ENCODE data around the gene PPARG.
"Not testable (repeated sequence)": the region's sequence is repeated elsewhere in the genome, so short reads cannot be mapped to it uniquely, and the experiment has no call there.

Gene PPARG

DNA sequence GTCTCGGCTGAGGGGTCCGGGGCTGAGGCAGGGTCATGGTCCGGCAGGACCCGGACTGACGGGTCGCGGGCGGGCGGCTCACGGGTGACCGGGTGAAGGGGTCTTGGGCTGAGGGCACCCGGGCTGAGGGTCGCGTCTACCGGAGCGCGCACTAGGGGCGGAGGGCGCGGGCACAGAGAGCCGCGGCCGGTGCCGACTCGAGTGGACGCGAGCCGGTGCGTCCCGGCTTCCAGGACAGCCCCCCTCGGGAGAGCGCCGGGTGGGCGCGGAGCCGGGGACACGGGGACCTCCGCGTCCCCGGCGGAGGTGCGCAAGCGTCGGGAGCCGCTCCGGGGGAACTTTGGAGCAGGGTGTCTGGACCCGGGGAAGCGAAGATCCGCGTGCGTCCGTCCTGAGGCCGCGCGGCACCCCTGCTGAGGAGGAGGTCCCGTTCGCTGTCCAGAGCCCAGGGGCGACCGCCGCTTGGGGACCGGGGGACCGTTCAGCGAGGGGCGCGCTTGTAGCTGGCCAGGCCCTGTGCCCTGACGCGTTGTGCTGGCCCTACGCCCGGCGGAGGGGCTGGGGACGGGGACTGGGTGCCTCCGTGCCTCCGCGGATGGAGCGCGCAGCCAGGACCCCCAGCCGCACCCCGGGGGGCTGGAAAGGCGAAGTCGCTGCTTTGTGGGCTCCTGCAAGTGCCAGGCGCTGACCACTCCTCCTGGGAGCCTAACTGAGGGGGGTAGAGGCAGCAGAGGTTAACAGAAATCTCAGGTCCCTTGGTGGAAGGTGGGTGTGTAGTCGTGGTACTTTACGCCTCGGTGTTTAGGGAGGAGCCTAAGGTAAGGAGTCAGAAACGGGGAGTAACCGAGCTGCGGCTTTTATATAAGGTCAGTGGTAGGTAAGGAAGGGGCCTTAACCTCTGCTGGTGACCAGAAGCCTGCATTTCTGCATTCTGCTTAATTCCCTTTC, at the start of gene PPARG:
PPARG (plus strand) TSS at position 889 of the 948 bp plus-strand sequence. CDS start 90,642 bp downstream, outside the sequence.
- no peak for DNase-seq (ENCODE audit: low read depth in 2 of 3, low spot score in 1 of 3)

GRCh38 chr3:12239301-12239700, 49.6 kb upstream of the PPARG start:
- DNase-seq (ENCODE audit: low read depth in 2 of 3, low spot score in 1 of 3), result no peak

DNA sequence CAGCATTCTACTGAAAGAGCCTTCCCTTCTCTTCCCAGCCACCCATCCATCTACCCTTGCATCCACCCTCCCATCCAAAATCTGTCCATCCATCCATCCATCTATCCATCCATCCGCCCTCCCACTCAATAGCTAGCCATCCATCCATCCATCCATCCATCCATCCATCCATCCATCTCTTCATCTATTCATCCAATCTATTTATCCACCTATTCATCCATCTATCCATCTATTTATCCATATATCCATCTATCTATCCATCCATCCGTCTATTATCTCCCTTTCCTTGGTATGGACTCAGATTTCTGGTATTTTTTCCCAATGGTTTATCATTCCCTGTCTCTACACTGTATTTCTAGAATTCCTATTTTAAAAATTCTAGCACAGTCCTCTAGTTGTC, 46.1 kb upstream of the PPARG start:
- no peak for DNase-seq (ENCODE audit: low read depth in 2 of 3, low spot score in 1 of 3)

GRCh38 chr3:12246497-12247163, 42.2 kb upstream of the PPARG start:
- no peak for DNase-seq (ENCODE audit: low read depth in 2 of 3, low spot score in 1 of 3)

- DNase-seq (ENCODE audit: low read depth in 2 of 3, low spot score in 1 of 3), result no peak
Observed at GRCh38 chr3:12247411-12247810, 41.5 kb upstream of the PPARG start.

DNA sequence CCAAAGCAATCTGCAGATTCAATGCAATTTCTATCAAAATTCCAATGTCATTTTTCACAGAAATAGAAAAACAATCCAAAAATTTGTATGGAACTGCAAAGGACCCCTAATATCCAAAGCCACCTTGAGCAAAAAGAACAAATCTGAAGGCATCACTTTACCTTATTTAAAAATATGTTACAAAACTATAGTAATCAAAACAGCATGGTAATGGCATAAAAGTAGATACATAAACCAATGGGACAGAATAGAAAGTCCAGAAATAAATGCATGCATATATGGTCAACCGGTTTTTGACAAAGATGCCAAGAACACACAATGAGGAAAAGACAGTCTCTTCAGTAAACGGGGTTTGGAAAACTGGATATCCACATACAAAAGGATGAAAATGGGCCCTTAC, 39.4 kb upstream of the PPARG start:
- DNase-seq (ENCODE audit: low read depth in 2 of 3, low spot score in 1 of 3), result no peak

GRCh38 chr3:12252889-12253288, 36.0 kb upstream of the PPARG start:
- no peak for DNase-seq (ENCODE audit: low read depth in 2 of 3, low spot score in 1 of 3)

DNA sequence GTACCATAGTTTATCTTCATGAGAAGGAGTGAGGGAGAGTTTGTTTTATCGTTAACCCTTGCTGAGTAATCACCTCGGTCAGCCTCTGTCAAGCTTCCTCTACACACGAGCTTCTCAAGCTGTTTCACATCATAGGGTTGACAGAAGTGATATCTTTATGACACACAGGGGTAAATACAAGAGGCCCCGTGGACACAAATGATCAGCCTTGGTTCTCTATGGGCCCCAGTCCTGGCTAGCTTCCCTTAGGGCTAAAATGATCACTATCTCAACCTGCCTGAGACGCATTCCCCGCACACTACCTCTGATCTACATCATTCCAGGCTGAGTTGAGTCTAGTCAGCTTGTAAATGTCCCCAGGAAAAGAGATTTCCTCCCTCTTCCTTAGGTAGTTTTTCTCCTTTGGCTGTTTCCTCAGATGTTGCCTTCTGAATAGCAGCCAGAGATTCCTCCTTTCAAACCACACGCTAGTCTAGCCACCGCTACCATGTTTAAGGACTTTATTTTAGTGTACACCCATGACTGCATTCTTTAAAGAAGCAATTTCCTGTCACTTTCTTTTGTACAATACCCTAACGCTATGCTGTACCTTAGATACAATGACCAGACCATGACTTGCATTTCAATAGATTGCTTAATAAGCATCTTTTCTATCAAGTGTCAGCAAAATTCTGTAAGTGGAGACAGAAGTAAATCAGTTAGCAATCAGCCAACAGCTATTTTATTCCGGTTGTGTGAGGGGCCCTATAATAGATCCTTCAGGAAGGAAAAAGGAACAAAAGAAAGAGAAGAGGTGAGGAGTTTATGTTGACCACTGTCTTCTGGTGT, 35.1 kb upstream of the PPARG start:
- no peak for DNase-seq (ENCODE audit: low read depth in 2 of 3, low spot score in 1 of 3)

DNA sequence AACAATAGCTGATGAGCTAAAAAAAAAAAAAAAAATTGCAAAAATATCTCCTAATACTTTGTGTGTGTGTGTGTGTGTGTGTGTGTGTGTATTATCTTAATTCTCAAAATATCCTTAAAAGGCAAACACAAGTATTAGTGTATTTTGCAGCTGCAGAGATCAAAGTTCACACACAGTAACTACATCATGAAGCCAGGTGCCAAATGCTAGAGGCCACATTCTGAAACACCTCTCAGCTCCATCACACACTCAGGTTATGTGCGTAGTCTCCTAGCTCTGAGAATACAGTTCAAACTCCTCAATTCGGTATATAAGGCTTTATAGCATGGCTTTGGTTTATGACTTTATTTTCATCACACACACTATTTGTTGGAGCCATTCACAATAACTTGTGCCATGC, 33.5 kb upstream of the PPARG start:
- no peak for DNase-seq (ENCODE audit: low read depth in 2 of 3, low spot score in 1 of 3)

GRCh38 chr3:12258911-12259310, 30.0 kb upstream of the PPARG start:
- no peak for DNase-seq (ENCODE audit: low read depth in 2 of 3, low spot score in 1 of 3)

DNA sequence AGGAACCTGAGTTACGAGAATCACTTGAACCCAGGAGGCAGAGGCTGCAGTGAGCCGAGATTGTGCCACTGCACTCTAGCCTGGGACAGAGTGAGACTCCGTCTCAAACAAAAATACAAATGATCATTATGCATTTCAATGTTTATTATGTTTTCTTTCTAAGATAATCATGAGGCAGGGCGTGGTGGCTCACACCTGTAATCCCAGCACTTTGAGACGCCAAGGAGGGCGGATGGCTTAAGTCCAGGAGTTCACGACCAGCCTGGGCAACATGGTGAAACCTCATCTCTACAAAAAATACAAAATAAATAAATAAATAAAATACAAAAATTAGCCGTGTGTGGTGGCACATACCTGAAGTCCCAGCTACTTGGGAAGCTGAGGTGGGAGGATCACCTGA, 26.7 kb upstream of the PPARG start:
- DNase-seq (ENCODE audit: low read depth in 2 of 3, low spot score in 1 of 3), result not testable (repeated sequence)

DNA sequence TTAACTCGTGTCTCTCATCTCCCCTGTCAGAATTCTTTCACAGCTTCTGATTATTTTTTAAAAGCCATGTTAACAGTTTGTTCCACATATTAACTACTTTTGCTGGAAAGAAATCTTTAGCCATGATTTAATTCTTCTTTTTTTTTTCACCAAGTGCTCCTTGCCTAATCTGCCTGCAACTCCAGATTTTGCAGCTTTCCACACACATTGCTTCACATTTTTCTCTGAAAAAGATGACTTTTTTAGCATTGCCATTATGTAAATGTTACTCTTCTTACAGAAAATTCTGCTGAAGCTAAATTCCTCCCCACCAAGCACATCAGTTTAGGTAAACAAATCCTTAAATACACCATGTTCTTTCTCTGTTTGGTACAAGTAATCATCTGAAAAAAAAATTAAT, 23.4 kb upstream of the PPARG start:
- no peak for DNase-seq (ENCODE audit: low read depth in 2 of 3, low spot score in 1 of 3)

DNA sequence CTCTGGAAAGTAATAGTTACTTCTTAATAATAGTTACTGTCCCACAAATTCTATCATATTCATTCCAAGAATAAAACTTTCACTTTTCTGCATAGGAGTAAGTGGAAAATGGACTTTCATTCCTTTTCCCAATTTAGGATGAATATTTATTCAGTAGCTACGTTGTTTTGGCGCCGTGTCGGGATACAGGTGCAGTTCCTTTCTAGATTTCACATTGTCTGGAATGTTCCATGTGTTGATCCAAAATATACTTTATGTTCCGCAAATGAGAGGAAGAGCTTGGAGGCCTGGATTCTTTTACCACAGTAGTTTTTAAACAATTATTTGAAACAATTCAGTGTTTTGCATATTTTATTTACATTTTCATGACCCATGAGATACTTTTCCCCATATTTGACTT, 22.8 kb upstream of the PPARG start:
- DNase-seq (ENCODE audit: low read depth in 2 of 3, low spot score in 1 of 3), result no peak

GRCh38 chr3:12267376-12268030, 21.4 kb upstream of the PPARG start:
- no peak for DNase-seq (ENCODE audit: low read depth in 2 of 3, low spot score in 1 of 3)

DNA sequence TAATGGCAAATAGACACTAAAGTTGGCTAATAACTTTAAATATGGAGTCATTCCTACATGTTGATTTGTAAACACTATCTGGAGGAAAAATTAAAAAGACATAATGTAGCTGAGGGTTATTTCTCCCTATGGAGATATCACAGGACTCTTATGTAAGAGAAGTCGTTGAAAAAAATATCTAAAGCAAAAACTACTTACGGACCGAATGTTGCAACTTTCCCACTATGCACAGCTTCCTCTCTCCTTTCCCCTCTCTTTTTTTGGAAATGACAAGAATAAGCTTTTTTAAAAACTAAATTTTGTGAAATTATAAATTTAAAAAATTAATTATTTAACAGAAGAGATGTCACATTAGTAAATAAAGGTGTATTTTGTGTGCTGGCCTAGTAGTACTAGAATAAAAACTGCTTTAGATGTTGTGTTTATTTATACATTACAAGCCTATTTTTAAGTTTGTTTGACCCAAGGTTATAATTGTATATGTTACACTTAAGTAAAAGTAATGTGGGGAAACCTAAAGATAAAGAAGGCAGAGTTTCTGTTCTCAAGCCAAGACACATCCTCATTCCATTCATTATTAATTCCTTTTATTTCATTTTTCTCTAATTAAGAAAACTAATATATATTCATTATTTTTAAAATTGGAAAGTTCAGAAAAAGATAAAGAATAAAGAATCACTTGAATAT, 20.7 kb upstream of the PPARG start:
- DNase-seq (ENCODE audit: low read depth in 2 of 3, low spot score in 1 of 3), result no peak

- DNase-seq (ENCODE audit: low read depth in 2 of 3, low spot score in 1 of 3), result no peak
Observed at GRCh38 chr3:12270976-12271375, 17.9 kb upstream of the PPARG start.

DNA sequence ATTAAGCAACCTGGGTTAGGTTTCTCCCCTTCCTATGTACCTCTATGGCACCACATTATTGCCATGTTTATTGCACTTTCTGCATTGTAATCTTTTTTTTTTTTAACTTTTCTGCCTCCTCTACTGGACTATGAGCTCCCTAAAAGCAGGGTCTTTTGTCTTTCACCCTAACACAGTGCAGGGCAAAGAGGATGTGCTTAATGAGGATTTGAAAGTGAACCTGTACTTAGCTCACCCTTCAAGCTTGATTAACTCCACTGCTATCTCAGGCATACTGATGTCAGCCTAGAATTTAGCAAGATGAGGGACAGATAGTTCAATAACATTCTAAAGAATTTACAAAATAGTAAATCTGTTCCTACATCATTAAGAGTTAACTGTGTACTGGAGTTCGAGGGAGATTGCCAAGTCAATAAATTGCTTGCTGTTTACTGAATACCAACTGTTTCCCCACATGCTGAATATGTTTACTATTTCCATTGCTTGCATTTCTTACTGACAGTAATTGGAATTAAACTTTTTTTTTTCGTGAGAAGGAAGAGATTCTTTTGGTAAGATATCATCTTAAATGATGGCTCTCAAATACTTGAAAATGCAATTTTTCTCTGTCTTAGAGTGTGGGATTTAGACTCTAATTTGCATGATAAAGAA, 15.7 kb upstream of the PPARG start:
- no peak for DNase-seq (ENCODE audit: low read depth in 2 of 3, low spot score in 1 of 3)

GRCh38 chr3:12275974-12276650, 12.8 kb upstream of the PPARG start:
- no peak for DNase-seq (ENCODE audit: low read depth in 2 of 3, low spot score in 1 of 3)

GRCh38 chr3:12276827-12277226, 12.0 kb upstream of the PPARG start:
- DNase-seq (ENCODE audit: low read depth in 2 of 3, low spot score in 1 of 3), result not testable (repeated sequence)
